H9 (cell line): ENCODE results near the gene GABRR2. TPM values are rescaled to one million over a fixed set of nuclear protein-coding genes. Genes with fewer than 3 reads are reported as not detected.

Experiments used
- DNase-seq: peaks from one replicate; pipeline ENCODE4 v3.0.0-alpha.2; 2017
- H2AFZ ChIP-seq: one replicate; pipeline ENCODE4 v1.6.1; 2013; ENCODE audit warnings: mild to moderate bottlenecking, low read length, control low read depth, moderate library complexity
- H2AK5ac ChIP-seq: 2 replicates; pipeline ENCODE4 v1.6.1; 2013; ENCODE audit warnings: low read length, control low read depth, mixed read lengths; ENCODE audit not compliant: insufficient read length
- H2BK120ac ChIP-seq: one replicate; pipeline ENCODE4 v1.6.1; 2013; ENCODE audit warnings: low read depth, mild to moderate bottlenecking, low read length, control low read depth, inconsistent platforms; ENCODE audit not compliant: poor library complexity, severe bottlenecking
- H2BK12ac ChIP-seq: 2 replicates; pipeline ENCODE4 v1.6.1; 2013; ENCODE audit warnings: low read length, control low read depth, mixed read lengths, low read depth; ENCODE audit not compliant: insufficient read length
- H2BK15ac ChIP-seq: 2 replicates; pipeline ENCODE4 v1.6.1; 2013; ENCODE audit warnings: low read depth, low read length, control low read depth
- H2BK20ac ChIP-seq: one replicate; pipeline ENCODE4 v1.6.1; 2013; ENCODE audit warnings: low read depth, mild to moderate bottlenecking, low read length, control low read depth, inconsistent platforms; ENCODE audit not compliant: poor library complexity, severe bottlenecking
- H2BK5ac ChIP-seq: 2 replicates; pipeline ENCODE4 v1.6.1; 2013; ENCODE audit warnings: low read length, control low read depth, mixed read lengths; ENCODE audit not compliant: insufficient read length
- H3K14ac ChIP-seq: 2 replicates; pipeline ENCODE4 v1.6.1; 2013; ENCODE audit warnings: low read length, control low read depth; ENCODE audit not compliant: insufficient read depth
- H3K18ac ChIP-seq: 2 replicates; pipeline ENCODE4 v1.6.1; 2013; ENCODE audit warnings: low read depth, mild to moderate bottlenecking, mixed read lengths, low read length, control low read depth; ENCODE audit not compliant: insufficient read length
- H3K23ac ChIP-seq: 2 replicates; pipeline ENCODE4 v1.6.1; 2013; ENCODE audit warnings: low read length, control low read depth, mixed read lengths, low read depth; ENCODE audit not compliant: insufficient read length
- H3K23me2 ChIP-seq: 2 replicates; pipeline ENCODE4 v1.6.1; 2013; ENCODE audit warnings: low read depth, mild to moderate bottlenecking, mixed read lengths, low read length, control low read depth; ENCODE audit not compliant: insufficient read length, poor library complexity, severe bottlenecking
- H3K27ac ChIP-seq: 2 replicates; pipeline ENCODE4 v1.5.1; 2013; ENCODE audit warnings: low read length, control low read depth, mixed read lengths, low read depth; ENCODE audit not compliant: insufficient read length
- H3K27me3 ChIP-seq: 2 replicates; pipeline ENCODE4 v1.6.1; 2013; ENCODE audit warnings: low read length, control low read depth, inconsistent platforms; ENCODE audit not compliant: insufficient read depth
- H3K4ac ChIP-seq: 2 replicates; pipeline ENCODE4 v1.6.1; 2013; ENCODE audit warnings: low read depth, mild to moderate bottlenecking, control low read depth, inconsistent platforms, low read length, moderate library complexity
- H3K4me1 ChIP-seq: 2 replicates; pipeline ENCODE4 v1.6.1; 2013; ENCODE audit warnings: low read length, control low read depth, inconsistent platforms; ENCODE audit not compliant: insufficient read depth
- H3K4me2 ChIP-seq: 2 replicates; pipeline ENCODE4 v1.6.1; 2013; ENCODE audit warnings: low read length, control low read depth, mixed read lengths; ENCODE audit not compliant: insufficient read length, insufficient read depth
- H3K56ac ChIP-seq: 2 replicates; pipeline ENCODE4 v1.6.1; 2013; ENCODE audit warnings: low read depth, mild to moderate bottlenecking, mixed read lengths, low read length, control low read depth; ENCODE audit not compliant: insufficient read length
- H3K79me1 ChIP-seq: 2 replicates; pipeline ENCODE4 v1.6.1; 2013; ENCODE audit warnings: low read depth, mild to moderate bottlenecking, moderate library complexity, low read length, control low read depth, inconsistent platforms; ENCODE audit not compliant: insufficient read depth, poor library complexity, severe bottlenecking
- H3K79me2 ChIP-seq: 2 replicates; pipeline ENCODE4 v1.6.1; 2013; ENCODE audit warnings: low read length, control low read depth, inconsistent platforms; ENCODE audit not compliant: insufficient read depth
- H3K9ac ChIP-seq: 2 replicates; pipeline ENCODE4 v1.6.1; 2013; ENCODE audit warnings: low read length, control low read depth, mixed read lengths; ENCODE audit not compliant: insufficient read length; ENCODE audit errors: extremely low read depth
- H3K9me3 ChIP-seq: one replicate; pipeline ENCODE4 v1.6.1; 2013; ENCODE audit warnings: low read depth, low read length, inconsistent platforms; ENCODE audit not compliant: control insufficient read depth
- H3T11ph ChIP-seq: one replicate; pipeline ENCODE4 v1.6.1; 2013; ENCODE audit warnings: mild to moderate bottlenecking, low read length, control low read depth, inconsistent platforms
- H4K20me1 ChIP-seq: one replicate; pipeline ENCODE4 v1.6.1; 2013; ENCODE audit not compliant: control insufficient read depth, insufficient read length, insufficient read depth
- H4K5ac ChIP-seq: 2 replicates; pipeline ENCODE4 v1.6.1; 2013; ENCODE audit warnings: low read depth, mild to moderate bottlenecking, mixed read lengths, low read length, control low read depth; ENCODE audit not compliant: insufficient read length
- H4K8ac ChIP-seq: replicated peaks from 2 replicates; pipeline ENCODE4 v1.6.1; 2013; ENCODE audit warnings: low read length, control low read depth, mixed read lengths, low read depth; ENCODE audit not compliant: insufficient read length
- H4K91ac ChIP-seq: 2 replicates; pipeline ENCODE4 v1.6.1; 2013; ENCODE audit warnings: low read depth, mild to moderate bottlenecking, moderate library complexity, mixed read lengths, low read length, control low read depth; ENCODE audit not compliant: insufficient read length
- H3K27ac Mint-ChIP-seq, 3 experiments: 2 replicates in 2 of 3; 3 replicates in 1 of 3; pipeline ENCODE4 v1.8.0; 2020 to 2021; ENCODE audit warnings: mixed read lengths in 3 of 3, mild to moderate bottlenecking in 1 of 3, moderate library complexity in 1 of 3
- H3K27me3 Mint-ChIP-seq: 2 replicates; pipeline ENCODE4 v1.8.0; 2021; ENCODE audit warnings: low read depth, mild to moderate bottlenecking, moderate library complexity, mixed read lengths
- H3K36me3 Mint-ChIP-seq, 3 experiments: 2 replicates in 2 of 3; 3 replicates in 1 of 3; pipeline ENCODE4 v1.8.0; 2020 to 2021; ENCODE audit warnings: low read depth in 3 of 3, mixed read lengths in 3 of 3; ENCODE audit not compliant: insufficient read depth in 1 of 3
- H3K4me1 Mint-ChIP-seq, 2 experiments: 2 replicates each; pipeline ENCODE4 v1.8.0; 2020; ENCODE audit warnings: mixed read lengths in 2 of 2
- H3K4me3 Mint-ChIP-seq, 2 experiments: 2 replicates in 1 of 2; 3 replicates in 1 of 2; pipeline ENCODE4 v1.8.0; 2020 to 2021; ENCODE audit warnings: mild to moderate bottlenecking in 2 of 2, mixed read lengths in 2 of 2, moderate library complexity in 1 of 2
- H3K9me3 Mint-ChIP-seq, 2 experiments: 2 replicates in 1 of 2; 3 replicates in 1 of 2; pipeline ENCODE4 v1.8.0; 2020; ENCODE audit warnings: mild to moderate bottlenecking in 2 of 2, mixed read lengths in 2 of 2, moderate library complexity in 1 of 2
- WGBS: extraction: QIAGEN DNeasy Blood & Tissue Kit; methylation state at CpG from one replicate; pipeline ENCODE4 v1.1.7; 2013; ENCODE audit warnings: missing lambda C conversion rate, low lambda C conversion rate, mixed read lengths; ENCODE audit not compliant: insufficient read length; ENCODE audit errors: extremely low coverage; 5-methylcytosine and 5-hydroxymethylcytosine counted together
- total RNA-seq: library from RNA; stranded (reverse); gene quantifications from 2 replicates; pipeline ENCODE4 v1.2.1, GENCODE V29; 2021
- TF ChIP-seq, protein P1 (sequence below): fragments of 200-600 bp; sonication (generic); conservative IDR thresholded peaks from 3 replicates; pipeline ENCODE4 v1.8.0; 2021; ENCODE audit warnings: antibody characterized with exemption, mild to moderate bottlenecking

GABRR2 gene
- total RNA-seq, 1 experiment from 2014 or later = not detected

DNA sequence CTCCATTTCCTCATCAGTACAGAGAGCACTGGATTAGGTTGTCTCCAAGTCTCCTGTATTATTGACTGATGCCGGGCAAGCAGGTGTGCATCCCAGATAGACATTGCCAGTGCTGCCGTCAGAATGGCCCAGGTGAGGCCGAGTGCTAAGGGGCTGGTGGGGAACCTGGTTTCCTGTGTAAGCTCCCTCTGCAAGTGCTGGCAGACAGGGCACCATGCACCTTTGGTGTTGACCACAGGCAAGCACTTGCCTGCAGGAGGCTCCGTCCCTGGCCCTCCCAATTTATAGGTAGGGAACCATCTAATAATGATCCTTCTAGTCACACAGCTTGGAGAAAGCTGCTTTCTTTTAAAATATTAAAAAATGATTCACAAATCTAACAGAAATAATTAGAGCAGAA, 98.7 kb downstream of the GABRR2 start:
- no peak overlapping the region for H3K4me3 Mint-ChIP-seq
- H4K8ac ChIP-seq = no peak overlapping the region

More for the DNA sequence above, 98.7 kb downstream of the GABRR2 start:
- Histone ChIP-seq H3K27ac (no peak overlapping the region), H2BK5ac (no peak overlapping the region), H3K9me3 (no peaks in the 10 kb centered on the region), H3K79me2 (no peaks in the 10 kb centered on the region), H3K23ac (no peak overlapping the region), H3T11ph (no peak overlapping the region), H3K4me1 (peaks cover 13% of the 10 kb centered on the region; the same call in 1 of the 2 replicates), H2BK120ac (no peak overlapping the region), H2BK12ac (no peak overlapping the region), H2AFZ (no peak overlapping the region), H4K91ac (no peak overlapping the region), H2AK5ac (no peak overlapping the region), H3K23me2 (no peaks in the 10 kb centered on the region), H3K4me2 (no peak overlapping the region), H3K27me3 (no peaks in the 10 kb centered on the region), H2BK15ac (no peak overlapping the region), H3K56ac (no peak overlapping the region), H3K9ac (no peak overlapping the region), H3K14ac (no peak overlapping the region), H4K5ac (no peak overlapping the region), H3K4ac (no peak overlapping the region), H4K20me1 (no peaks in the 10 kb centered on the region), H3K18ac (no peak overlapping the region), H3K79me1 (no peaks in the 10 kb centered on the region), H2BK20ac (no peak overlapping the region)
- Mint-ChIP-seq H3K9me3 (no peaks in the 10 kb centered on the region), H3K4me1 (peaks cover 25 to 30% of the 10 kb centered on the region in 2 experiments), H3K36me3 (peaks cover 0 to 3% (median 0%) of the 10 kb centered on the region in 3 experiments; a peak in 1 of 7 replicates), H3K27me3 (no peaks in the 10 kb centered on the region), H3K27ac (no peak overlapping the region)
- no peak for DNase-seq
- WGBS = no CpG with 5 or more reads among the region's 4 CpGs
- TF ChIP-seq, protein P1, sequence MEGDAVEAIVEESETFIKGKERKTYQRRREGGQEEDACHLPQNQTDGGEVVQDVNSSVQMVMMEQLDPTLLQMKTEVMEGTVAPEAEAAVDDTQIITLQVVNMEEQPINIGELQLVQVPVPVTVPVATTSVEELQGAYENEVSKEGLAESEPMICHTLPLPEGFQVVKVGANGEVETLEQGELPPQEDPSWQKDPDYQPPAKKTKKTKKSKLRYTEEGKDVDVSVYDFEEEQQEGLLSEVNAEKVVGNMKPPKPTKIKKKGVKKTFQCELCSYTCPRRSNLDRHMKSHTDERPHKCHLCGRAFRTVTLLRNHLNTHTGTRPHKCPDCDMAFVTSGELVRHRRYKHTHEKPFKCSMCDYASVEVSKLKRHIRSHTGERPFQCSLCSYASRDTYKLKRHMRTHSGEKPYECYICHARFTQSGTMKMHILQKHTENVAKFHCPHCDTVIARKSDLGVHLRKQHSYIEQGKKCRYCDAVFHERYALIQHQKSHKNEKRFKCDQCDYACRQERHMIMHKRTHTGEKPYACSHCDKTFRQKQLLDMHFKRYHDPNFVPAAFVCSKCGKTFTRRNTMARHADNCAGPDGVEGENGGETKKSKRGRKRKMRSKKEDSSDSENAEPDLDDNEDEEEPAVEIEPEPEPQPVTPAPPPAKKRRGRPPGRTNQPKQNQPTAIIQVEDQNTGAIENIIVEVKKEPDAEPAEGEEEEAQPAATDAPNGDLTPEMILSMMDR = no peak
